Right kidney (tissue), 1 donor: ENCODE results near the gene NRP2.

Experiments used
- DNase-seq: peaks from one replicate; pipeline ENCODE4 v3.0.0-alpha.2; 2016

NRP2 gene

GRCh38 chr2:205705511-205706349 is 23.4 kb downstream of the NRP2 start:
- DNase-seq = no peak

DNA sequence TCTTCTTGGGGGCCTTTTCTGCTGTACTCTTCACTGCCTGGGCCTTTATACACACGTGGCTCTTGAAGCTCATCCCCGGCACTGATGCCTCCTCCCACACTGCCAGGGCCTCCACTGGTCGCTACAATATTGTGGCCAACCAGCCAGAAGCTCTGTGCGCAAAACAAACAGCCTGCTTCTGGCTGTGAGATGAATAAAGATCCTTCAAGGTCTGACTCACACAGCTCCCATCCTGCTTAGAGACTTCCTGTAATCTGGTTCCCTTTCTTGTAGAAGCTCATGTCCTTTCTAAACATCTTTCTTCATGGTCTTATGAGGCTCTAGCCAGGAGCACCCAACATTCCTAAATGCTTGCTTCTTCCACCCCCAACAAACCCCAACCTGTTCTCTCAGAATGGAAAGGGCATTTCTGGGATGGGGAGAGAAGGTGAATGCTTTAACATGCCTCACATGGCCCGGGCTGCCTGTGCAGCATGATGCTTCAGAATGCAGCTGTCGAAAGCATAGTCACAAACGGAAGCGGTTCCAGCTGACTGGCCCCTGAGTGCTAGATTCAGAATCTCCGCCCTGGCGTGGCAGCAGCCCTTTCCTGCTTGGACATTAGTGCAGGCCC is 24.6 kb downstream of the NRP2 start:
- no peak for DNase-seq

- DNase-seq = no peak
Measured at GRCh38 chr2:205708231-205708631, 25.9 kb downstream of the NRP2 start.

DNA sequence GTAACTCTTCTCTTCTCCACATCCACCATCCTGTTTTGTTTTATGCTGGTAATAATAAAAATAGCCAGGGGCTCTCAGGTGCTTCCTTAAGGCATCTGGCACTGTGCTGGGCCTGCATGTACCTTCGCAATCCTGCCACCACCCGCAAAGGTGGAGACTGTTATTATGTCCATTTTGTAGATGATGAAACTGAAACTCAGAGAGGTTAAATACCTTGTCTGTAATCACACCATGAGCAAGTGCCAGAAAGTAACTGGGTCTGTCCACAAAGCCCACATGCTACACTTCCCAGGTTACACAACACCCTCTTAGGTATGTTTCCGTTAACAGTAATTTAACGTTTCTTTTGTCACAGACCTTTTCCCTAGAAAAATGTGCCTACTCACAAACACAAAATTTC is 27.0 kb downstream of the NRP2 start:
- DNase-seq = no peak

GRCh38 chr2:205712508-205712907 is 30.2 kb downstream of the NRP2 start:
- no peak for DNase-seq

GRCh38 chr2:205713086-205713485 is 30.8 kb downstream of the NRP2 start:
- no peak for DNase-seq

- no peak for DNase-seq
Measured at GRCh38 chr2:205714058-205714776, 31.9 kb downstream of the NRP2 start.

GRCh38 chr2:205714789-205715720 is 32.8 kb downstream of the NRP2 start:
- DNase-seq = no peak

GRCh38 chr2:205715831-205716525 is 33.7 kb downstream of the NRP2 start:
- no peak for DNase-seq

- no peak for DNase-seq
Measured at GRCh38 chr2:205717175-205717846, 35.0 kb downstream of the NRP2 start.

DNA sequence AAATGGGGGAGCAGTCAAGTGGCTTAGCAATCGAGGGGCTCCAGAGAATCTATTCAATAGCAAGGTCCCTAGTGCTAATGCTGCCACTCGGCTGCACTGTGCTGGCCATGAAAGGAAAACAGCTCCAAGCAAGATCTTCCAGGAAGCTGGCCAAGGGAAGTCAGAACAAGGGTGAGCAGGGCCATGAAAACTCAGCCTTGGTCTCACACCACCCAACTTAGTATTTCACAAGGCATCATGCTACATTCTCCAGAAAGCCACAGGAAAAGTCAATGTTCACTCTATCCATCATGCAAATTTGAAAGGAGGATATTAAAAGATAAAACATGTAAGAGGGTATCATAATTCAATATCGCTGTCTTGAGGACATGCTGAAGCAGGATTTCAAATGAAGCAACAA is 35.7 kb downstream of the NRP2 start:
- DNase-seq = no peak

DNA sequence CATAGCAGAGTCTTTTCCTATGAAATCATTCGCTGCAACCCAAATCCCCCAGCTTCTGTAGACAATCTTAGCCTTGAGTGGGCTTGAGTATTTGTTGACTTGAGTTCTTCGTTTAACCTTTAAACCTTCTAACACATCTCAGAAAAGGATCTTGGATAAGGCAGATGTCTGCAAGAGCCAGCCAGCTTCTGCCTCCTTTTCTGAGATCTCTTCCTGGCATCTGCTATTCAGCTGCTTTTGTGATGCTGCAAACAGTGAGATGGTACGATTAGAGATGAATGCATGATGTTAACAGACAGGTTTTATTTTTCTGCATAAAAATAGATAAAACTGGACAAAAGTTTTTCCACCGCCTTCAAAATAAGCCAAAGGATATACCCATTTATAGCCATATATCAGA is 37.5 kb downstream of the NRP2 start:
- DNase-seq = no peak

DNA sequence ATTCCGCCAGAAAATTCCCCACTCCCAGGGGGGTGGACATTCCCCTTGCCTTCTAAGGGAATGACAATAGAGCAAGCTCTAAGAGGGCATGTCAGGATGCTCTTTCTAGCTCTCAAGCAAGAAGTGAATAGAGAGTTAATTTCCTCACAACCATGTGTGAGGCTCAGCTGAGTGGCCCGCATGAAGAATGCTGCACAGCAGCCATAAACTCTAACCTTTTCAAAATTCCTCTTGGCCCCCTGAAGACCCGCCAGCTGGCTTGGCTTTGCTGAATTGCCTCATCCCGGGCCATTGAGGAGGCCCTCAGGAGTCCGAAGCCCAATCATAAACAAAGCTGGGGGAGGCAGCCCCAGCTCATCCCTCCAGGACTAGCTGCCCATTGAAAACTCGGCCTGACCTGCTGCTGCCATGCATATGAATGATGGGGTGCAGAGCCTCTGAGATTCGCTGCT is 38.2 kb downstream of the NRP2 start:
- DNase-seq = no peak

DNA sequence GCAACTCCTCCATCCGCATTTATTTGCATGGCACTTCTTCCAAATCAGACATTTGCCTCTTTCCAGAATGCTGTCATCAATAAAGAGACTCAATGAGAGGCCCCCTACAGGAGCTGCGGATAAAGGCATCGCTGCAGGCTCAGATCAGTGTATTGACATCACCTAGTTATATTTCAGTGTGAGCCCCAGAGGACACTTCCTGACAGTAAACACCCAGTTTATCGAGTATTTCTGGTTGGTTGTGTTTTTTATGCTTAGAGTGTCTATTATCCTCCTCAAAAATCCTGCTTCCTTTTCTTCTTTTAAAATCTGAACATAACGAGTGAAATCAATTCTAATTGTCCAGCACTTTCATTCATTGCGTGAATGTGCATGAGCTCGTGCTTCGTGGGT is 38.8 kb downstream of the NRP2 start:
- no peak for DNase-seq

GRCh38 chr2:205722283-205722918 is 40.1 kb downstream of the NRP2 start:
- DNase-seq = no peak

DNA sequence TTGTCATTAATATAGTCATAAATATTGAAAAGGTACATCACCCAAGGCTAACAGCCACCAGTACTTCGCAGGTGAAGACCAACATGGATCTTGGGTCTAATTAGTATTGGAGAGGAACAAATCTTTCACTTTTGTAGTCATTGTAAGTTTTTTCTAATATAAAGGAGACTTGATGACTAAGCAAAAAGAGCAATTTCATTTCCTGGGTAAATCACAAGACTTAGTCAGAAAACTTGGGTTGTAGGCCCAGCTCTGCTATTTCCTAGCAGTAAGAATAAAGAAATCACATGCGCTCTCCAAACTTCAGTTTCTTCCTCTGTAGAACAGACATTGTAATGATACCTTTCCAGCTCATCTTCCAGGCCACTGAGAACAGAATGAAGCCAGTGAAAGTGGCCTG is 40.9 kb downstream of the NRP2 start:
- no peak for DNase-seq

DNA sequence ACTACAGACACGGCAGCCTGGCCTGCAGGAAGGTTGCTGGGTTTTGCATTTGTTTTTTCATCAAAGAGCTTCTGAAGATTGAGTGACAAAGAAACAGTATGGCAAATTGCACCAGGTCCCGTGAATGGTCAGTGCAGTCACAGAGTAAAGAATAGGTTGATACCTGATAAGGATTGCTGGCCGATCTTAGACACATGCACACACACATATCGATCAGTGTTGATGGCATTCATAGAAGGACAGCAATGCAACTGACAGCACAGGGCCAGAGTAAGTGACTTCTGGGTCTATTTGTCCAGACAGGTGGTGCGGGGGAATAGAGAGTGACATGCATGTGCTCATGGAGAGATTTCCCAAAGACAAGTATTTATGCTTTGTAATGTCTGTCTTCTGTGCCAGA is 42.8 kb downstream of the NRP2 start:
- DNase-seq = no peak

- DNase-seq = no peak
Measured at GRCh38 chr2:205726506-205726905, 44.2 kb downstream of the NRP2 start.

DNA sequence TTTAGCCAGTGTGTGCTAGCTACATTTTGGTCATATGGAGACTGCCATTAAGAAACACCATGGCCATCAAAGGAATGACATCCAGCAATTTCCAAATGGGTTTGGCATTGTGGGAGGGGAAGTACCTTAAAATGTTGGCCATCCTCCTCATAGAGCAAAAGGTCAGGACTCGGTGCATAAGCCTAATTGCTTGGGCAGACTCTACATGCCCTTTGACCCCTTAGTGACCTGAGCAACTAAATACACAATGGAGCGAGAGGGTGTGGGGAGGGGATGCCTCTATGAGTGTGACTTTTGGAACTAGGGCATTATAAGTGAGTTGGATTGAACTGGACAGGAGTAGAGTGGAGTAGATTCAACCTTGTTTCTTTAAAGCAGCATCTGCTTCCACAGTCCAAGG is 44.9 kb downstream of the NRP2 start:
- no peak for DNase-seq

DNA sequence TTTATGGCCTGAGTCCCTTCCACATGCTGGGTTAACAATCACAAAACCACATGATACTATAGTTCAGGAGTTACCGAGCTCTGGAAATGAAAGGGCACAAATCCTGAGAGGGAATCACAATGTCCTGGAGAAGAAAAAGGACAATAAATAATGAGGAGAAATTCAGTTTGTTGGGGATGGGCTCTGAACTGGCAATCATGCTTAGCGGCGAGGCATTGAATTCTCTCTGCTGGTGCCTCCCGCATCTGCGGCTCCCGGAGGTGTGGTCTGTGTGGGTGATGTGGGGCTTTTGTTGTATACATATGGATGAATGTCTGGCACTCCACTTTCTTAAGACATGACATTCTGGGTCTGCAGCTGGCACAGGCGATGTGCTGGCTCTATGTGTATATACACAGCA is 46.1 kb downstream of the NRP2 start:
- no peak for DNase-seq

GRCh38 chr2:205730191-205730590 is 47.9 kb downstream of the NRP2 start:
- DNase-seq = no peak
